HG03097 (cell line): ENCODE data around the gene FAAP100.
"Not testable (repeated sequence)": the region's sequence is repeated elsewhere in the genome, so short reads cannot be mapped to it uniquely, and the experiment has no call there.

Experiments
- ATAC-seq: cut with Tn5 transposase; IDR thresholded peaks from one replicate; pipeline ENCODE4 v1.9.1; 2021; ENCODE audit not compliant: unreplicated experiment, low FRiP score

The FAAP100 gene, protein sequence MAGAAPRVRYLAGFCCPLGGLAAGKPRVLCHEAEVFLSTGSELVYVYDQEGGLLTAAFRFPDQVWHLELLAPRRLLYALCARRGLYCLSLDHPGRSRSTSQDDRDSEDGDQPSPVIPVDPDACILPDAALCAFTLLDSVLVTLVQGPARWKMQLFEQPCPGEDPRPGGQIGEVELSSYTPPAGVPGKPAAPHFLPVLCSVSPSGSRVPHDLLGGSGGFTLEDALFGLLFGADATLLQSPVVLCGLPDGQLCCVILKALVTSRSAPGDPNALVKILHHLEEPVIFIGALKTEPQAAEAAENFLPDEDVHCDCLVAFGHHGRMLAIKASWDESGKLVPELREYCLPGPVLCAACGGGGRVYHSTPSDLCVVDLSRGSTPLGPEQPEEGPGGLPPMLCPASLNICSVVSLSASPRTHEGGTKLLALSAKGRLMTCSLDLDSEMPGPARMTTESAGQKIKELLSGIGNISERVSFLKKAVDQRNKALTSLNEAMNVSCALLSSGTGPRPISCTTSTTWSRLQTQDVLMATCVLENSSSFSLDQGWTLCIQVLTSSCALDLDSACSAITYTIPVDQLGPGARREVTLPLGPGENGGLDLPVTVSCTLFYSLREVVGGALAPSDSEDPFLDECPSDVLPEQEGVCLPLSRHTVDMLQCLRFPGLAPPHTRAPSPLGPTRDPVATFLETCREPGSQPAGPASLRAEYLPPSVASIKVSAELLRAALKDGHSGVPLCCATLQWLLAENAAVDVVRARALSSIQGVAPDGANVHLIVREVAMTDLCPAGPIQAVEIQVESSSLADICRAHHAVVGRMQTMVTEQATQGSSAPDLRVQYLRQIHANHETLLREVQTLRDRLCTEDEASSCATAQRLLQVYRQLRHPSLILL

DNA sequence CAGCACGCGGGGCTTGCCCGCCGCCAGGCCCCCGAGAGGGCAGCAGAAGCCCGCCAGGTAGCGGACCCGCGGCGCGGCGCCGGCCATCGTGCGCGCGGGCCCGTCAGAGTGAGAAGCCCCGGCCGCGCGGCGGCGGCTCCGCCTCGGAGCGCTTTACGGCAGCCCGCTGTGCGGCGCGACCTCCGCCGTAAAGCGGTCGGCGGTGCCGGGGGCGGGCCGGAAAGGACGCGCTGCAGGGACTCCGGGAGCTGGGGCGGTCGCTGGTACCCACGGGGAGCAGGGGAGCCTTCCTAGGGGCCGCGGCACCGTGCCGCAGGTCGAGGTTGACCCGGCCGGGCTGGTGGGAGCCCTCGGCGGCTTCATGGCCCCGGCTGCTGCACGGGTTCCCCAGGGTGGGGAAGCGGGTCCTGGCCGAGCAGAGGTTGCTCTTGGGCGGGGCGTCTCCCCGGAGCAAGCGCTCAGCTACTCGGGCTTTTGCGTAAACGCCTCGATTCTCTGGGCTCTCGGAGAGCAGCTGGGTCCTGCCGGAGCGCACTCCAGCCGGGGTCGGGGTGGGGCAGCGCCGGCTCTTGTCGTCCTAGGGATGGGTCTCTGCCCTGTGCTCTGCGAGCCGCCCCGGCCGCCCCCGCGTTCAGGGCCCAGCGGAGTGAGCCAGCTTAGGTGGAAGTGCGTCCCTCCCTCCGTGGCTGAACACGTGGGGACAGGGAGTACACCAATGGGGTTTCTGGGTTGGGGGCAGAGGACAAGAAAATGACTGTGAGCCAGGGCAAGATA, at the start of gene FAAP100:
Gene FAAP100 (minus strand): TSS at position 110 of the 774 bp plus-strand sequence. CDS start 23 bp downstream, at position 87.
- peak; percentile 38 for ATAC-seq

DNA sequence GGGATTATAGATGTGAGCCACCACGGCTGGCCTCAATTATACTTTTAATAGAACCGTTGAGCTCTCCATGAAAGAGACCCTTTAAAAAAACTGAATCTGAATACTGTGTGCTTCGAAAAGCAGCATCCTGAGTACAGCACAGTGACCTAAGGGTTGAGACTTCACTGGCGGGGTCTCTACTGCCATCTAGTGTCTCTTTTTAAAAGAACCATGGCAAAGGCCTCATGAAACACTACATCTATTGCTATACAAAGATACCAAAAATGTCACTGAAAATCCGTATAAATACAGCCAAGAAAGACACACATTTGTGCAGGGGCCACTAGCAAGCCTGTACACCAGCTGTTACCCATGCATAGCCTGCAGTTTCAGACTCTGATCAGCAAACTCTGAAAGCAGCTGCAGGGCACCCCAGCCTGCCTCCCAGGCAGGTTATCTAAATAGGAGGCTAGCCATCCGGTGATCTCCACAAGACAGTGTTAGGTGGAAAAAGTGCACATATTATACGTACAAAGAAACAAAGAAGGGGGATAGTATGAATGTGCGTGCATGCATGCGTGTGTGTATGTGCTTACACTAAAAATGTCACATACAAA, 49.5 kb upstream of the FAAP100 start:
- no peak for ATAC-seq

DNA sequence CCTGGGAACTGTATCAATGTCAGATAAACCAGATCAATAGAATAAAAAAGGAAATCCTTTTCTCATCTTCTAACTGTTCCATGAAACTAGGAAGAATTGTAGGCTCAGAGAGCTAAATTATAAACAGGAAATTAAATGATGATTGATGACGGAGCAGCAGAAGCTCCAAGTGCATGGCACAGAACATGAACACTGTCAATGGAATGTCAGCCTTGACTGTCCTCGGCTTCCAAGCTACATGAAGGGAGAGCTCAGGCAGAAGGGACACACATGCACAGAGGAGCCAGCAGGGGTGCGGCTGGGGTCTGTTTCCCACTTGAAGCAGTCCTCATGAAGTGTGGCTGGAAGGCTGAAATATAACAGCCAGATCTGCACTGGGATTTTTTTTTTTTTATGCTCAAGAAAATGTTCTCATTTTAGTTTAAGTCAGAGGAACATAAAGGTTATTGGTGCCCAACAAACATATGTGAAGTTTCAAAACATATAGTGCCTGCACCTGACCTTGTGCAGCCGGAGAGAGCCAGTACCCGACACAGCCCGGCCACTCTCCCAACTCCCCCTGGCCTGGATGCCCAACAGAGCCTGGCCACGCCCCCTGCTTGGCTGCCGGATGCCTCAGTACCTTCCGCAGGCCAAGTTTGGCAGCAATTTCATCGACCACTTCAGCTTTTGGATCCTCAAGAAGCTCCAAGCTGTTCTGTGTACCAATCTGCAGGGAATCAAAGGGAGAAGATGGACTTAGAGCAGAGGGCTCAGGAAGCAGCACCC, 47.8 kb upstream of the FAAP100 start:
- no peak for ATAC-seq

DNA sequence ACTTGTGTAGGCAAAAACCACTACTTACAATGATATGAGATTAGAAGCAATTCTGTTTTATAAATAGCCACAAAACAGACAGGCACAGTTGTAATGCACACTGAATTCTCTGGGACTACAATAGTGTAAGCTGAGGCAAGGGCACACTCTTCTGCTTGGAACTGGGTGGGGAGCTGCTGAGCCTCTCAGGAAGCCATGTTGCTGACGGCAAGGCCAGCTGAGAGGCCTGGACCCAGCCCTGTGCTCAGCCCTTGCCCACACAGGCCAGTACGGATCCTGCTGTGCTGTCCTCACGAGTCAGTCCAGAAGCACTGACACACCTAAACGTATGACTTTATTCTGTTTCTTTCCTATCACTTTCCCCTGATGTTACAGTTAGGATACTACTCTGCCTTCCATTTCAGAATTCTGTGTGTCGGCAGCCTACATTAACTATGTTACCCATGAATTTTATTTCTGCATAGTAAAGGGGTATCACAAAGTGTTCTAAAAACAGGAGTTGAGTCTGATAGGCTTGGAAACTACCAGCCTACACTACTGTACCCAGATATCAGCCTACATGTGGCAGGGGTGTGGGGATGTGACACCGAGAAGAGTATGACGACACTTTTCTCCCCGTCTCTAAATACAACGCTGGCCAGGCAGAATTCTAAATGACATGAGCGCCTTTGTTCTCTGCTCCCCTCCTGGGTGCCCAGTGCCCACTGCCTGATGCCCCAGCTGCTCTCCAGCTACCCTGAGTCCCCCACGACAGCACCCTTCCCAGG, 41.1 kb upstream of the FAAP100 start:
- no peak for ATAC-seq

DNA sequence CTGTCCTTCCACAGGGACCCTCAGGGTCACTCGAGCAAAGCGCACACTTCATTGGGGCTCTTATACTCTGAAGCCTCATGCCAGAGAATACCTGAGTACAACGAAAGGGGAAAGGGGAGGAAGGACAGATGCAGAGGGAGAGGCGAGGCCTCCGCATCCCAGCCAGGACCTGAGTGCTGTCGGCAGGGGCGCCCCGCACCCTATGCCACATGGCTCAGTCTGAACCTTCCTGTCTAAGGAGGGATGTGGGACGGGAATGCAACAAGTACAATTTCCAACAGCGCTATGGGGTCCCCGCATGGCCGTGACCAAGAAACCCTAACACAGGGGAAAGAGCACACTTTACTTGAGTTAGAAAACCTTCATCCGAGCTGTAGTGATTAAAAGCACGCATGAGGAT, 39.8 kb upstream of the FAAP100 start:
- no peak for ATAC-seq

DNA sequence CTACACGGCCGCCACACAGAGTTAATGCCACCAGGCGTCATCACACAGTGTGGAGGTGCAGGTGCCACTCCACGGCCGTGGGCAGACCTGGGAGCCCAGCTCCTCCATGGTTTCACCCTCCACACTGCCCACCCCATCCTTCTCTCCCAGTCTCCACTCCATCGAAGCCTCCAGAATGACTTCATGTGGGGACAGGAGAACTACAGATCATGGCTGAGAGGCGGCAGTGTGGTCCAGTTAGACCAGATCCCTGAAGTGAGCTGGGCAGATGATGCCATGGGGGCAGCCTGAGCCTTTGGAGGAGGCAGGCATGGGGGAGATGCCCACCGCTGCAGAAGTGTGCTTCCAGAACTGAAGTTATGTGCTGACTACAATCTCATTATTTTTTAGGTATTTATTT, 38.0 kb upstream of the FAAP100 start:
- no peak for ATAC-seq

DNA sequence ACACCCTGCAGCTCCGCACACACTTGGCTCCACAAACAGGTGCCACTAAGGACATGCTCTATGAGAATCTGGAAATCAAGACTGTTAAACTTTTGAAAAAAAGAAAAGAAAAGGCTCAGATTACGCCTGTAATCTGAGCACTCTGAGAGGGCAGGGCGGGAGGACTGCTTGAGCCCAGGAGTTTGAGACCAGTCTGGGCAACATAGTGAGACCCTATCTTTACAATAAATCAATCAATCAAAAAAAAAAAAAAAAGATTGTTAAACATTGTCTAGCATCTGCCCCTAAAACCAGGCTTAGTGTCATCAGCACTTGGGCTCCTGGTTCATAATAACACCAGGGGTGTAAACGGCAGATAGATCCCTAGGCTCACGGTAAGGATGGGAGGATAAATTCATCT, 37.5 kb upstream of the FAAP100 start:
- no peak for ATAC-seq

DNA sequence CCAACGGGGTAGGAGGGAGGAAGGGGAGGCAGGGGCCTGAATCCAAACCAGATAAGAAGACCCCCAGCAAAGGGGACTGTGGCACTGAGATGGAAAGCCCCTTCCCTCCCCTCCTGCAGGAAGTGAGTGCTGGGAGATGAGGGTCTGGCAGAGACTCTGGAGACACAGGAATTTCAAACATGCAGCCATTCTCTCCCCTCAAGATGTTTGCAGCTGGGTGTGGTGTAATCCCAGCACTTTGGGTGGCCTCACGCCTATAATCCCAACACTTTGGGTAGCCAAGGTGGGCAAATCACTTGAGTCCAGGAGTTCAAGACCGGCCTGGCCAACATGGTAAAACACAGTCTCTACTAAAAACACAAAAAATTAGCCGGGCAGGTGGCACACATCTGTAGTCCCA, 33.9 kb upstream of the FAAP100 start:
- no peak for ATAC-seq

DNA sequence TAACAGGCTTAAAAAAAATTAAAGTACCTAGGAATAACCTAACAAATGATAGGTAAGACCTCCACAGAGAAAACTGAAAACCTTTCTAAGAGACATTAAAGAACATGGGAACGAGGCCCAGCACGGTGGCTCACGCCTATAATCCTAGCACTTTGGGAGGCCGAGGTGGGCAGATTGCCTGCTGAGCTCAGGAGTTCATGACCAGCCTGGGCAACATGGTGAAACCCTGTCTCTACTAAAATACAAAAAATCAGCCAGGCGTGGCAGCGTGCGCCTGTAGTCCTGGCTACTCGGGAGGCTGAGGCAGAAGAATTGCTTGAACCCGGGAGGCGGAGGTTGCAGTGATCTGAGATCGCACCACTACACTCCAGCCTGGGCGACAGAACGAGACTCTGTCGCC, 32.6 kb upstream of the FAAP100 start:
- not testable (repeated sequence) for ATAC-seq

DNA sequence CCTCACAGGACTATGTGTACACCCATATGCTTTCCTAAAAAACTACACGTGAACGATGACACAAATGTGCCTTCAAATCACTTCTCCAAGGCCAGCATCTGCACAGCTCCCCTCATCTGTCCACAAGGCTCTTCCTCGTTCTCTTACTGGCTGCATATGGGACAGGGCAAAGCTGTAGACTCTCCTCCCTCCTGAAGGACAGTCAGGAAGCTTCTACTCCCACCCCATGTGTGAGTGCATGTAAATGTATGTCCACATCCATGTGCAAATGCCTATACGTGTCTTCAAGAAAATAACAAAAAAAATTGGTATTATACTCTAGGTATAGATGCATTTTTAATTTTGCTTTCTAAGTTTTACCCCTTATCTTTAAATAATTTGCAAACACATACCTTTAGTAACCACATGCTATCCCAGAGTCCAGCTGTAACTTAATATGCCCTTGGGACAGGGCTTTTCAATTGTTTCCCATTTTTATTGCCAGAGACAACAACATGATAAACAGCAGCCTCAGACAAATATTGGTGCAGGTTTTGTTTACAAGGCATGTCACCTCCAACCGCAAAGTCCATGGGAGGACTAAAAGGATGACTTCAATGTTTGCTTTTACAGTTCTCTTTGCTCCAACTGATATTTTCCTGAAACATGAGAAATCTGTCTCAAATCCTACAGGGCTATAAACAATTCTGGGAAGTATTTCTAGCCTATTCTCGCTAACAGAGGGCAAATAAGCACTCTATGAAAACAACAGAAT, 31.6 kb upstream of the FAAP100 start:
- ATAC-seq: no peak

DNA sequence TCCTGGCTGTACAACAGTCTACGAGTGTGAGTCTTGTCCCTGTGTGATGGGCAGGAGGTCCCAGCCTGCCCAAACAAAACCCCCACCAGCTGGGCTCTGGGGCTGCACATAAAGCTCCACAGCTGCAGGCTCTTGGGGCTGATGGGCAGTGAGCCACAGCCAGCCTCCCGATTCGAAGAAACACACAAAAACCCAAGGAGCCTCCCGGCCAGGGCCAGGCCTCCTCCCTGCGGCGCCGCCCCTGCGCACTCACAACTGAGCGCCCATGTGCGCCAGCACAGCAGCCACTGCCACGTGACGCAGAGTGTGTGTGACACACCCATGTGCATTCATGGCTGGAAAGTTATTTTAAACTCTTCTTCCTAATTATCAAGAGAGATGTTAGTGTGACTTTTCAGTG, 30.6 kb upstream of the FAAP100 start:
- ATAC-seq: no peak

DNA sequence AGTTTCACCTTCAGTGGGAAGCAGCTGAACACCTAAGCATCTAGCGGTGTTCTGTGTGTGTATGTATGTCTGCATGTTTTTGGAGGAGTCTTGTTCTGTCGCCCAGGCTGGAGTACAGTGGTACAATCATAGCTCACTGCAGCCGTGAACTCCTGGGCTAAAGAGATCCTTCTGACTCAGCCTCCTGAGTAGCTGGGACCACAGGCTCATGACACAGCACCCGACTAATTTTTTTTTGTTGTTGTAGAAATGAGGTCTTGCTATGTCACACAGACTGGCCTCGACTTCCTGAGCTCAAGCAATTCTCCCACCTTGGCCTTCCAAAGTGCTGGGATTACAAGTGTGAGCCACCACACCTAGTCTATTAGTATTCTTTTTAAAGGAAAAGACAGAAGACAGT, 30.2 kb upstream of the FAAP100 start:
- ATAC-seq: no peak

DNA sequence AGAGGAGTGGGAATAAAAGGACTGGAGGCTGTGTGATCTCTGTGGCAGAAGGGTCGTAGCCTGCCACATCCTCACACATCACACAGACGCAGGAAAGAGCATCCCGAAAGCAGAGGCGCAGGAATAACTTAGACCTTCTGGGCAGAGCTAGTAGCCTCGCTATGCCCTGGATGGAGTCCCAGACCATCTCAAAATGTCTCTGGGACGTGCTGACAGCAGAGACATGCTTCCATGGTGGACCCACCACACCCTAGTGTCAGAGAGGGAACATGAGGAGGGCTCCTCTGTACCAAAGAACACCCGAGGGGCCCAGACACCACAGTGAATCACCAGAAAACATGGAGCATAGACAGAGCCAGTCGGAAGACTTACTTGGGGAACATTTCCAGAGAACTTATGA, 29.6 kb upstream of the FAAP100 start:
- no peak for ATAC-seq

DNA sequence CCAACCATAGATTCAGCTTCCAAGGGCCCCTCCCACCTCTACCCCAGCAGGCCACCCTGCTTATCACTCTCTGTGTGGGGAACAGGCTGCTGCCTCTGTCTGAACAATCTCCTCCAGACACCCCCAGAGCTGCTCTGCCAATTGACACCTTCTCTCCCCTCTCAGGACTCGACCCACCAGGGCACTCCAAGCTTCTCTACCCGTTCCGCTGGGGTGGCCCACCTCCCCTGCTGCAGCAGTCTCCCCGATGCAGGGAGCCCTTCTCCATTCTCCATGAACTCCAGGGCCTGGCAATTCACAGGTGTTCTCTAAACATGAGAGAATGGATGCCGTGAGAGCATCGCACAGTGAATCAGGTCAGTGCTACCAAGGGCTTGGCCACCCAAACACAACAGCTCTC, 28.3 kb upstream of the FAAP100 start:
- ATAC-seq: no peak

DNA sequence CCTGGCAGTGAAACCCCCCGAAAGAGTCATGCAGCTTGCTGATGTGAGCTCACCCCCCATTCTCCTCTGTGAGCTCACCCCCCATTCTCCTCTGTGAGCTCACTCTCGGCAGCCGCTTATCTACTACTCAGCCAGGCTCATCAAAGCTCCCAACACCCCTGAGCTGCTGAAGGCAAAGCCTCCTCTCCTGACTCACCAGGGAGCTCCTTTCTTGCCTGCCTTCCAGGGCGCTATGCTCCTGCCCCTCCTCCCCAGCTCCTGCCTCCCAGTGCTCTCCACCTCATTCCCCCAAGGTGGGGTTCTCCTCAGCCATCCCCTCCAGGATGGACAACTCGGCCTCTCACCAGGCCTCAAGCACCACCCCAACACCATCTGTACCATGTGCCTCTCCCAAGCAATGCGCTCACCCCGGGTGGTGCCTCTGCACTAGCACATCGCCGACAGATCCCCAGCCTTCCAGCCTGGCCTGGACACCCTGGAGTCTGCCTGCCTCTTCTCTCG, 27.7 kb upstream of the FAAP100 start:
- ATAC-seq: no peak

DNA sequence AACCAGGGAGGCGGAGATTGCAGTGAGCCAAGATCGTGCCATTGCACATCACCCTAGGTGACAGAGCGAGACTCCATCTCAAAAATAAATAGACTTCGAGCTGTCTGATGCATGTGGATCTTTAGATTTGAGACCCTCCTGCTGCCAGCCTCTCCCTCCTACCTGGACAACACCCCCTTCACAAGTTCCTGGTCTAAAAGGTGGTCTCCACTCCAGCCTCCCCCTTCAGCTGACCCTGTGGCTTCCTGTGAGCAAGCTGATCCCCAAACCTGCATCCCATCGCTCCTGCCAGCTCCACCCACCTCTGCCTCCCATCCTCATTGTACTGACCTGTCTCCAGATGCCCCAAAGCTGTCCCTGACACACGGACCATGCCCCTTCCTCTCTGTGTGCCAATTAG, 27.1 kb upstream of the FAAP100 start:
- ATAC-seq: no peak

DNA sequence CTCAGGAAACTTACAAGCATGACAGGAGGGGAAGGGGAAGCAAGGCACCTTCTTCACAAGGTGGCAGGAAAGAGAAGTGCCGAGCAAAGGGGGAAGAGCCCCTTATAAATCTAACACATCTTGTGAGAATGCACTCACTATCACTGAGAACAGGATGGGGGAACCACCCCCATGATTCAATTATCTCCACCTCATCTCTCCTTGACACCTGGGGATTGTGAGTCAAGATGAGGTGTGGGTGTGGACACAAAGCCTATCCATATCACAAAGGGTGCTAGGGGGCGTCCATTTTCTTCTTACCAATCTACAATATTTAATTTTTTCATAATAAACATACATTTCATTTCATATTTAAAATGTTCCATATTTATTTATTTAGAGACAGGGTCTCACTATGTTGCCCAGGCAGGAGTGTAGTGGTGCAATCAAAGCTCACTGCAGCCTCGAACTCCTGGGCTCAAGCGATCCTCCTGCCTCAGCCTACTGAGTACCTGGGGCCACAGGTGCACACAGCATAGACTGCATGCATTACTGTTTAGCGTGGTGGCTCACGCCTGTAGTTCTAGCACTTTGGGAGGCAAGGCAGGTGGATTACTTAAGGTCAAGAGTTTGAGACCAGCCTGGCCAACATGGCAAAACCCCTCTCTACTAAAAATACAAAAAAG, 26.5 kb upstream of the FAAP100 start:
- no peak for ATAC-seq

DNA sequence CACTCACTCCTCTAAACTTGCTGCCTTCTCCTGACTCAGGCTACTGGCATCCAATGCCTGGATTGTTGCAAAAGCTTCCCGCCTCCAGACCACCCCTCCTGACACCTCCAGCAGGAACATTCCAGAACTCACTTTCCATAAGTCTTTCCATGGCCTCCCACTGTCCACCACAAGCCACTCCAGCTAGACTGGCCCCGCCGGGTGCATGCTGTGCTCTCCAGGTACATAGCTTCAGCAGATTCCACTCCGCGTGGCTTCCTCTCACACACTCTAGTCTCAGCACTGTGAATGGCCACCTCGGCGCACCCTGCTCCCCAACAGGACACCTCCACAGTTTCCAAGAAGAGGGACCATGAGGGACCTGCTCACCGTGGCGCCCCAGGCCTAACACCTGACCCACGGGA, 25.9 kb upstream of the FAAP100 start:
- no peak for ATAC-seq
